Erythroblast (primary cell): ENCODE measurements around the gene VEGFB.

Experiments used
- DNase-seq, 2 experiments: peaks; one replicate each; lab custom pipeline; 2025; lab: John Stamatoyannopoulos, UW
- GATA1 ChIP-seq: IDR thresholded peaks from 2 replicates; pipeline ENCODE4 v1.6.1; 2011; ENCODE audit warnings: low read depth, mild to moderate bottlenecking, control low read depth, low read length, moderate library complexity
- POLR2A ChIP-seq: IDR thresholded peaks from 2 replicates; pipeline ENCODE4 v1.6.1; 2011; ENCODE audit warnings: mild to moderate bottlenecking, low read length

VEGFB gene

GRCh38 chr11:64207256-64208085, 26.9 kb upstream of the VEGFB start:
- DNase-seq = peak; percentile 91 to 93
- peak; percentile 80 for TF ChIP-seq POLR2A
- TF ChIP-seq GATA1 = no peak

DNA sequence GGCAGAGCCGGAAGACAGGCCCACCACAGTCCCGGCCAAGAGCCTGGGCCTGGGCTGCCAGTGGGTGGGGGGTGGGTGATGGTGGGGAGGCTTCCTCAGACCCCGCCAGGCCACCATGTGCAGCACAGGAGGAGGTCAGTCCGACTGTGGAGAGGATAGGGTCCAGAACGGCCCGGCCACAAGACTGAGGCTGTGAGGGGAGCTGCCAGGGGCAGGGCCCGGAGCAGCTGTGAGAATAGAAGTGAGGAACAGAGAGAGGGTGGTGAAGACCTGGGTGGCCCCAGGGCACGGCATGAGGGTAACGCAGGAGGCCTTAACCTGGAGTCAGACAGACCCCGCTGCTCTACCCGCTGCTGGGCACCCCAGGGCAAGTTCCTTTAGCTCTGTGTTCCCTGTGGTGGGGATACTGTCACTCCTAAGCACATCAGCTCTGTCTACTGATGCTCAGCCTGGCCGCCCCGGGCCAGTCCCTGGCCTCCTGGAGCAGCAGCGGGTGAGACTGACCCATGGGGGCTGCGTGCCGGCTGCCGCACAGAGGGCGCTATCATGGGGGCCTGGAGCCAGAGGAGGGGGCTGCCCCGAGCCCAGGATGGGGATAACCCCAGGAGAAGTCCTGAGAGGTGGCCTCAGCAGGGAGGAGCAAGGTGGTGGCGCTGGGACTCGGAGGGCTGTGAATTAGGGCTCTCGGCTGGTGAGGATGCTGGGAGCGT, 26.1 kb upstream of the VEGFB start:
- DNase-seq = no peak
- no peak for TF ChIP-seq GATA1
- TF ChIP-seq POLR2A = no peak

DNA sequence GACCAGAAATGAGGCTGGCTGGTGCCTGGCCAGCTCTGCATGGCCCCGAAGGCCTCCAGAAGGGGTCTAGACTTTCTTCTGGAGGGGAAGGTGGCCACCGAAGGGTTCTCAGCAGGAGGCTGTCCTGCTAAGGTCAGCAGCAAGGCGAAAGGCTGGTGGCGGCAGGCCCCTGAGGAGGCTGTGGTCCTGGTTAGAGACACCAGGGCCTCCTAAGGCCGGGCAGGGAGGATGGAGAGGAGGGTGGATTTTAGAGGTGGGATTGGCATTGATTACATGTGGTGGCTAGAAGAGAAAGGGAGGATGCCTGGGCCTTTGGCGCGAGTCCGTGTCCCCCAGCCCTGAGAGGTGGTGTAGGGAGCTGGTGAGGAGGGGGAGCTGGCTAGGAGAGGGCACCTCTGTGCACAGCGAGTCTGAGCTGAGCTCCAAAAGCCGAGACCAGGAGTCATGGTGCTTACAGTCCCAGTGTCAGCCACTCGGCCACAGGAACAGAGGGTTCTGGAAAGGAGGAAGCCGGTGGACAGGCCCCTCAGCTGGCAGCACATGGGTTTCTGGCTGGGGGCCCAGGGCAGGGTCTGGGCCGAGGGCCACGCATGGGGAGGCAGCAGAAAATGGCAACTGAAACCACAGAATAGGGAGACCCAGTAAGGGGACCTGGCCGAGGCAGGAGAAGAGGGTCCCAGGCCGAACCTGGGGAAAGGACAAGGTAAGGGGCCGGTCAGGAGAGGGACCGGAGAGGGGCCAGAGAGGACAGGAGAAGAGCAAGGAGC, 25.4 kb upstream of the VEGFB start:
- DNase-seq = no peak
- TF ChIP-seq GATA1 = no peak
- TF ChIP-seq POLR2A = no peak

DNA sequence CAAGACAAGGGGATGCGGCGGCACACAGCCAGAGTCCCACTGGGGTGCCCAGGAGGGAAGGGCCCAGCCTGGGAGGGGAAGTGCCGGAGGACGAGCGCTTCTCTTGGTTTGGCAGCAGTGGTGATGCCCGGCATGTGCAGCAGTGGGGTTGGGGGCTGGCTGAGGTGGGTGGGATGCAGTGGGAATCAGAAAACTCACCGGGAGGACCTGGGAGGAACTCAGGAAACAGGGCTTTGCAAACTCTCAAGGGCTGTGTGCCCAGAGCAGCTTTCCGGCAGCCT, 24.9 kb upstream of the VEGFB start:
- DNase-seq = no peak
- TF ChIP-seq POLR2A (no peak), GATA1 (no peak)

DNA sequence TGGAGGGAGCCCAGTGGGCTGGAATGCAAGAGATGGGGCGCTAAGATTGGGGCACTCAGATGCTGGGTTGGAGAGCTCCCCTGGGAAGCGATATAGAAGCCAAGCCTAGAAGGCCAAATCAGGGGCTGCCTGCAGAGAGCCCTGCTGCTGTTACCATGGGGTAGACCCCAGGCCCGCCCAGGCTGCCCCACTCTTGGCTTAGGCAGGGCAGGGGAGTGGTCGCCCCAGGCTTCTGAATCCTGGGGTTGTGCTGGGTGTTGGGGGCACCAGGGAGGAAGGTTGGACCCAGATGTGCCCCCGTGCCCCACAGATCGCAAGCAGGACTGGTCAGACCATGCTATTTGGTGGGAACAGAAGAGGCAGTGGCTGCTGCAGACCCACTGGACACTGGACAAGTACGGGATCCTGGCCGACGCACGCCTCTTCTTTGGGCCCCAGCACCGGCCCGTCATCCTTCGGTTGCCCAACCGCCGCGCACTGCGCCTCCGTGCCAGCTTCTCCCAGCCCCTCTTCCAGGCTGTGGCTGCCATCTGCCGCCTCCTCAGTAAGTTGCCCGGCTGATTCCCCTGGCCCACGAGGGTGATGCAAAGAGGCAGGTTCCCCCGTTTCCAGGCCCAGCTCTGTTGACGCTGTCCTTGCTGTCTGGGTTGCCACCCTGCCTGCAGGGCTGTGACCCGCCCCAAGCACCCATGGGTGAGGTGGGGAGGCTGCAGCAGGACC, 23.9 kb upstream of the VEGFB start:
- DNase-seq = no peak
- TF ChIP-seq POLR2A = no peak
- TF ChIP-seq GATA1 = no peak

DNA sequence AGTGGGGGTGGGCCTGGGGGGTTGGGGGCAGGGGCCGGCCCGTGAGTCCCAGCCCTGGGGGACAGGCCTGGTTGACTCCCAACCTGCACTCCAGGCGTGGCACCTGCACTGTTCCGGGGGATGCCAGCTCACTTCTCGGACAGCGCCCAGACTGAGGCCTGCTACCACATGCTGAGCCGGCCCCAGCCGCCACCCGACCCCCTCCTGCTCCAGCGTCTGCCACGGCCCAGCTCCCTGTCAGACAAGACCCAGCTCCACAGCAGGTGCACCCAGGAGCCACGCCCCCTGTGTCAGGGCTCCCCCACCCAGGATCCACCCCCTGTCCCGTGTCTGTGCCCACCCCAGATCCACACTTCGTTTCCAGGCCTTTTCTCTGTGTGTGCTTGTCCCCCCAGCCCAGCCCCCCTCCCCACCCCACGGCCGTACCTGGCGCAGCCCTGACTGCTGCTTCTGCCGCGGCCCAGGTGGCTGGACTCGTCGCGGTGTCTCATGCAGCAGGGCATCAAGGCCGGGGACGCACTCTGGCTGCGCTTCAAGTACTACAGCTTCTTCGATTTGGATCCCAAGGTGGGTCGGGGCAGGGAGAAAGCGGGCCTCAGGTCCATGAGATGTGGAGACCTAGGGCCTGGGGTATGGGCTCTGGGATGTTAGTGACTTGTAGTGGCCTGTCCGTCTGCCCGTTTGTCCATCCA, 23.1 kb upstream of the VEGFB start:
- no peak for DNase-seq
- TF ChIP-seq GATA1 (no peak), POLR2A (no peak)

DNA sequence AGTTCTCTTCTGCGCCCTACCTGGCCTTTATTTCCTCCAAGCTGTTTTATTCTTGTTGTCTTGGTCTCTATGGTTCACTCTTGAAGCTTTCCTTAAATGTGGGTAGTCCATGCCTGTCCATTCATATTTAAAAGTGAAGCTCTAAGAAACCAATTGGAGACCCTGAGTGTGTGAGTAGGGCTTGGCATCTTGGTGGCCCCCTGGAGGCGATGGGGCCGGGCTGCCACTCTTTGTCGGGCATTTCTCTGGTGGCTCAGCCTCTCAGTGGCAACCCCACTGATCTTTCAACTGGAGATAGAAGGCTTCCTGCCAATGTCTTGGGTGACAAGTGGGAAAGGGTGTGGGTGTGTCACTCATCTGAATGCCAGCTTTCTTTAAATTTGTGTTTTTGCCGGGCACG, 17.5 kb upstream of the VEGFB start:
- TF ChIP-seq POLR2A (no peak), GATA1 (no peak)
- no peak for DNase-seq

GRCh38 chr11:64218628-64219353, 15.6 kb upstream of the VEGFB start:
- DNase-seq = no peak
- TF ChIP-seq POLR2A (no peak), GATA1 (no peak)

DNA sequence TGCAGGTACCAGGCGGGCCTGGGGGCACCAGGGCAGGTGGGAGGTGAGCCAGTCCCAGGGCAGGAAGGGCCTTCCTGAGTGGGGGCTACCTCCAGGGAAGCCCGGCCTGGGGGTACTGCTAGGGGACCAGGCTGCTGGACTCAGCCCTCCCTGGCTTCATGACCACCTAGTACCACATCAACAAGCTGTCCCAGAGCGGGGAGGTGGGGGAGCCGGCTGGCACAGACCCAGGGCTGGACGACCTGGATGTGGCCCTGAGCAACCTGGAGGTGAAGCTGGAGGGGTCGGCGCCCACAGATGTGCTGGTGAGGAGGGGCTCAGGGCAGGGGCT, 15.1 kb upstream of the VEGFB start:
- no peak for DNase-seq
- TF ChIP-seq GATA1 = no peak
- TF ChIP-seq POLR2A = no peak

DNA sequence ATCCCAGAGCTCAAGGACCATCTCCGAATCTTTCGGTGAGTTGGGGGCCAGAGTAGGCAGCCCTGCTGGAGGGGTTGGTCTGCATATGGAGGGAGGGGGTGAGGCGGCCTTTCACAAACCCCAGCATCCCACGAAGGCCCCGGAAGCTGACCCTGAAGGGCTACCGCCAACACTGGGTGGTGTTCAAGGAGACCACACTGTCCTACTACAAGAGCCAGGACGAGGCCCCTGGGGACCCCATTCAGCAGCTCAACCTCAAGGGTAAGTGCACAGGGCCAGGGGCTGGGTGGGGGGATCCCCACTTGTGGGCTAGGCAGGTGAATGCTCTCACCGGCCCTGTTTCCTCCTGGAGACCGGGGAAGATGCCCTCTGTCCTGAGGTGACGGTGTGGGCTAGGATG, 14.6 kb upstream of the VEGFB start:
- TF ChIP-seq POLR2A (peak; percentile 15), GATA1 (no peak)
- DNase-seq = no peak

DNA sequence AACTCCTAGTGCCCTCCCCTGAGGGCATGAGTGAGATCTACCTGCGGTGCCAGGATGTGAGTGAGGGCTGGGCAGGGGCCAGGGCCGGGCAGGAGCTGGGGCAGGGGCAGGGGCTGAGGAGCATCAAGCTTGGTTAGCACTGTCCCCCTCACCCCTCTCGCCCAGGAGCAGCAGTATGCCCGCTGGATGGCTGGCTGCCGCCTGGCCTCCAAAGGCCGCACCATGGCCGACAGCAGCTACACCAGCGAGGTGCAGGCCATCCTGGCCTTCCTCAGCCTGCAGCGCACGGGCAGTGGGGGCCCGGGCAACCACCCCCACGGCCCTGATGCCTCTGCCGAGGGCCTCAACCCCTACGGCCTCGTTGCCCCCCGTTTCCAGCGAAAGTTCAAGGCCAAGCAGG, 14.1 kb upstream of the VEGFB start:
- no peak for DNase-seq
- TF ChIP-seq POLR2A (no peak), GATA1 (no peak)

DNA sequence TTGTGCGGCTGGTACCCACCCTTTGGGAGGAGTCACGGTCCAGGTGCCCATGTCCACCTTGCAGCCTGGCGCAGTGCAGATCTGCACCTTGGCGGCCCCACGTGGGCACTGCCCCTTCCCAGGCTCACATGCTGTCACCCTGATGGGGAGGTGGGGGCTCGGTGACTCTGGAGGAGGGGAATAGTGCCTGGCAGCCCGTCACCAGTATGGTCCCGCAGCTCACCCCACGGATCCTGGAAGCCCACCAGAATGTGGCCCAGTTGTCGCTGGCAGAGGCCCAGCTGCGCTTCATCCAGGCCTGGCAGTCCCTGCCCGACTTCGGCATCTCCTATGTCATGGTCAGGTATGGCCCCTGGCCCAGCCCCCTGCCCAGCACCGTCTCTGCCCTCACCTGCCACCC, 13.6 kb upstream of the VEGFB start:
- TF ChIP-seq GATA1 (no peak), POLR2A (no peak)
- no peak for DNase-seq
